GM21737 (cell line): ENCODE data around the gene RAD51AP2.
"Not testable (repeated sequence)": the region's sequence is repeated elsewhere in the genome, so short reads cannot be mapped to it uniquely, and the experiment has no call there.

Experiments
- ATAC-seq: cut with Tn5 transposase; IDR thresholded peaks from one replicate; pipeline ENCODE4 v1.9.1; 2021; ENCODE audit warnings: mild to moderate bottlenecking, moderate library complexity; ENCODE audit not compliant: unreplicated experiment

The RAD51AP2 gene

DNA sequence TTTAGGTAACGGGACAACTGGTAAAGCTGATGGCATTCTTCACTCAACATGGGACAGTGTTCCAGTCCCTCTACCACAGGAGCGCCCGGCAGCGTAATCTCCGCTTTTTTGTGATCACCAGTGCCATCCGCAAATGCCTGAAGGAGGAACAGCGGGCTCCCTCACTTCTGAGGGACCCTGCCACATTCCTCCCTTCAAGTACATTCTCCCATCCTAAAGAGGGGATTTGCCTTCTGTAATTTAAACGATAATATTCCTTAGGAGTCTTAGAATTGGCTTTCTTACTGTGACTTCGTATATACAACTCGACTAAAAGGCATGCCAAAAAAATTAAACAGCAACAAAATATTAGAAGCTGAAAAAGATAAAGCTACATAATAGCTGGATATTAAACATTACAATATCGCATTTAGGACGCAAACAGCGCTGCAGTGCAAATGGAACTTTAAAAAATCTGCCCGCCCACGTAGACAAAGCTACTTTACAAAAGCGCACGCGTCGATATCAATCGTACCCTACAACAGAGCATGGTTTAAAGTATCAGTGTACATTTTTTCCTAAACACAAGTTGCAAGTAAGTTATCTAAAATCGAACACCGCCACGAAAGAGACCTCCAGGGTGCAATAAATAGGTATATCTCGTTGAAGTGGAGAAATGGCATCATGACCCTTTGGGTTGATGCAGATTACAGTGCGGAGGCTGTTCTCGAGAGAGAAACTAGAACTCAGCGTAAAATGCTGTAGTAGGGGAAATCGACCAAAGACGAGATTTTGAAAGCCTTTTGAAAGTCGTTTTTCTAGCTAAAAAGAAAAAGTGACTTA lies 20.0 kb upstream of the RAD51AP2 start:
- no peak for ATAC-seq

DNA sequence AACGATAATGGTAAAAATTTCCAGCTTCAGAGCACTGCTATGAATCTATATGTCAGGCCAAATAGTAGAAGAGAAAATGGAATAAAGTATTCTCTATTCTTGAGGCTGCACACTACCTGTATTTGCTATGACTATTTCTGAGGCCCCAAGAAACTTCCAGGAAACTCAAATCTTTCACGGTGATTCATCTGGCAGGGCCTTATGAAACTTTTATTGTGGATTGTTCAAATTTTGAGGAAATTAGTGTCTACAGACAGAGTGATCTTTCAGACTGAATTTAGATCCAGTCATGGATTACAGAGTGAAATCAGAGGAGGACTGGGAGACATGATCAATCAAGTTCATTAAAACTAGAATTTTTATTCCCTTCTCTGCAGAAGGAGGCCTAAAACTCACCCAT lies 18.2 kb upstream of the RAD51AP2 start:
- no peak for ATAC-seq

- no peak for ATAC-seq
Observed at GRCh38 chr2:17533546-17533945, 15.3 kb upstream of the RAD51AP2 start.

GRCh38 chr2:17529771-17530170 lies 11.5 kb upstream of the RAD51AP2 start:
- no peak for ATAC-seq

GRCh38 chr2:17522303-17522702 lies 4.1 kb upstream of the RAD51AP2 start:
- no peak for ATAC-seq

DNA sequence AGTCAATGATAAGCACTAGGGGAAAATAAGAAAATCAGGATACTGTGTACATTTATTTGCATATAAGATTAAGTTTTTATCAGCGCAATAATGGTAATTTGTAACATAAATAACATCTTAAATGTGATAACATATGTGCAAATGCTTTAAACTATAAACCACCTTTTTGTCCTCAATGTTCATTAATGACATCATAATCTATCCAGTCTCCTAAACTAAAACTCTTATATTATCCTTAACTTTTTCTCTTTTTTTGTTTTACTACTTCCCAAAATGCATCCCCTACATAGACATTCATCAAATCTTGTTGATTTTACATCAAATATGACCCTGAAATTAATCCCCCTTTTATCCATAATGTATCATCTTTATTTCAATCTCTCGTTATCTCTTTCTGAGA lies 3.4 kb upstream of the RAD51AP2 start:
- no peak for ATAC-seq

DNA sequence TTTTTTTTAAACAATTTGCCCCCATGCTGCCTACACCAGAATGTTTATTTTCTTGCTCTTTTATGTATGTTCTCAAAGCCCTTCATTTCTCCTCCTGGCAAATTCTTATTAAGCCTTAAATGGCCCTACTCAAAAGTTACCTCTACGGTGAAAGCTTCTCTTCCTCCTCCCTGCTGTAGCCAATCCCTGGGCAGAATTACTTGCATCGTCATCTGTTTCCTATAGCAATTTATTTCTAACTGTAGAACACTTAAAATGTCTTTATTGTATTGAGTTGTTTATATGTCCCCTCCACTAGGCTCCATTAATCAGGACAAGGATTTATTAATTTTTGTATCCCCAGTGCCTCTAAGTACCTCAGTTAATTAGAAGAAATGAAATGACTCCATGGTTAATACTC lies 2.5 kb upstream of the RAD51AP2 start:
- ATAC-seq = no peak

GRCh38 chr2:17519486-17519885 lies 1.2 kb upstream of the RAD51AP2 start:
- no peak for ATAC-seq

- ATAC-seq = peak; percentile 24
Observed at GRCh38 chr2:17517481-17518211, 594 bp downstream of the RAD51AP2 start.

- ATAC-seq = peak; percentile 31
Observed at GRCh38 chr2:17515652-17516051, 2.6 kb downstream of the RAD51AP2 start.

DNA sequence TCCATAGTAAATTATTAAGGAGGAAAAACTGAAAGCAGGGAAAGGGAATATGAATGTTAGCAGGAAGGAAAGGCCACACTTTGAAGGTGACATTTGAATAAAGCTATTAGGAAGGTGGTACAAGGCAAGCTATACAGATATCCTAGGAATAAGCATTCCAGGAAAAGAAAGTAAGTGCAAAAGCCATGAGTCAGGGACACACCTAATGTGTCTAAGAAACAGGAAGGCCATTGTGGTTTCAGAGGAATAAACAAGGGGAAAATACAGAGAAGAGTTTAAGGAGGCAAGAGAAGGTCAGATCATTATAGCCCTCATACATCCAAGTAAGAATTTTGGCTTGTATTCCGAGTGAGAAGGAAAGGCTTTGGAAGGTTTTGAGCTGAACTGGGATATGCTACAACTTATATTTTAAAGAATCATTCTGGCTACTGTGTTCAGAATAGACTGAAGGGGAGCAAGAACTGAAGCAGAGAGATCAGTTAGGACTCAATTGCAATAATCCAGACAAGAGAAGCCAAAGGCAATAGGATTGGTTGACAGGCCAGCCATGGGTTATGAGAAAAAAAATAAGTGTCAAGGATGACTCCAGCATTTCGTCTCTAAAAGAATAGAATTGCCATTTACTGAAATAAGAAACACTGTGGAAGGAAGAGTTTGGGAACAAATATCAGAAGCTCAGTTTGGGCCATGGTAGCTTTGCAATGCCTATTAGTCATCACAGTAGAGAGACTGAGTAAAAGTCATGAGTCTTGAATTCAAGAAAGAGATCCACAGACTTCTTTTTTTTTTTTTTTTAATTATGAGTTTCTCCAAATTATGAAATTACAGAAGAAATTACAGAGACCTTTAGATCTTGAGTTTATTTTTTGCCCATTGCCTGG lies 11.3 kb downstream of the RAD51AP2 start:
- no peak for ATAC-seq

GRCh38 chr2:17497718-17498117 lies 20.5 kb downstream of the RAD51AP2 start:
- ATAC-seq = no peak

GRCh38 chr2:17495590-17495989 lies 22.6 kb downstream of the RAD51AP2 start:
- no peak for ATAC-seq

DNA sequence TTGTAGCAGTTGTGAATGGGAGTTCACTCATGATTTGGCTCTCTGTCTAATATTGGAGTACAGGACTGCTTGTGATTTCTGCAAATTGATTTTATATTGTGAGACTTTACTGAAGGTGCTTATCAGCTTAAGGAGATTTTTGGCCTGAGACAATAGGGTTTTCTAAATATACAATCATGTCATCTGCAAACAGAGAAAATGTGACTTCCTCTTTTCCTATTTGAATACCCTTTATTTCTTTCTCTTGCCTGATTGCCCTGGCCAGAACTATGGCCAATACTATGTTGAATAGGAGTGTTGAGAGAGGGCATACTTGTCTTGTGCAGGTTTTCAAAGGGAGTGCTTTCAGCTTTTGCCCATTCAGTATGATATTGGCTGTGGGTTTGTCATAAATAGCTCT lies 28.1 kb downstream of the RAD51AP2 start:
- not testable (repeated sequence) for ATAC-seq

GRCh38 chr2:17488610-17489009 lies 29.6 kb downstream of the RAD51AP2 start:
- ATAC-seq = not testable (repeated sequence)

- ATAC-seq = no peak
Observed at GRCh38 chr2:17483496-17483895, 34.7 kb downstream of the RAD51AP2 start.

DNA sequence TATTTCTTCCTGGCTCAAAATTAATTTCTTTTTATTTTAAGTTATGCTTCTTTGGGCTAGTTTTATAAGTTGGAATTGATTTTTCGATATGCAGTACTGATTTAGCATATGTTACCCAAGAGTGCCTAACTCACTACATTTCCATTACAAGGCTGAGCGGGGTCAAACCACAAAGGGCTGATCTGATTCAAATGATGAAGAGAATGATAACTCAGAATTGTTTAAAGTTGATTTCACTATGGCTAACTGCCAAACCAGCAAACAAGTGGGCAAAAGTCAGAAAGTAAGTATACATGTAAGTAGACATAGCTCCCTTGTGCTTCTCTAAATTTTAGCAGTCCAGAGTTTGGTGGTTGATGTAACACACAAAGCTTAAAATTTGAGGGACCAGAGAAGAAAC lies 35.6 kb downstream of the RAD51AP2 start:
- ATAC-seq = no peak

- ATAC-seq = no peak
Observed at GRCh38 chr2:17479875-17480274, 38.4 kb downstream of the RAD51AP2 start.

- no peak for ATAC-seq
Observed at GRCh38 chr2:17476830-17477229, 41.4 kb downstream of the RAD51AP2 start.

DNA sequence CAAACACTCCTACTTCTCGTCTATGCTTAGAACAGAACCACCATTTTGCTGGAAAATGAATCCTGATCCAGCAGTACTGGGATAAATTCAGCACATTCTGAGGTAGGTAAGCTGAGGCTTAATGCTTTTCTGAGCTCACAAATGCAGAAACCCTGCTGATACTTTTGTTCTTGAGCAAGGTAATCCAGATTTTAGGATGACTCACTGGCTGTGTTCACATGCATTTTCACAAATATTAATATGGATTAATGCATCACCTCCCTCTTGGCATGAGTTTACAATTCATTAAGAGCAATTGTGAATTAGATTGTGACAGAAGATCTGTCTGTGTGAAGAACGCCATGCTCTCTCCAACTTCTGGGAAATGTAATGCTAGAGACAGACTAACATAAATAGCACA lies 42.2 kb downstream of the RAD51AP2 start:
- no peak for ATAC-seq

- no peak for ATAC-seq
Observed at GRCh38 chr2:17475286-17475685, 43.0 kb downstream of the RAD51AP2 start.
